GM23338 (cell line): Measurements from ENCODE around the gene ANO7. TPM values are rescaled to one million over a fixed set of nuclear protein-coding genes. Genes with fewer than 3 reads are reported as not detected.

Experiments
- ATAC-seq: fragments of 200-7000 bp; cut with Tn5 transposase; 3 replicates; pipeline ENCODE4 v1.9.1; 2020
- DNase-seq: peaks from one replicate; pipeline ENCODE4 v3.0.0-alpha.2; 2015; ENCODE audit warnings: low spot score
- H2AFZ ChIP-seq: fragments of 200-600 bp; sonication (generic); 2 replicates; pipeline ENCODE4 v1.8.0; 2016; ENCODE audit warnings: antibody characterized with exemption, mild to moderate bottlenecking, moderate library complexity
- H3F3A ChIP-seq: fragments of 200-600 bp; sonication (generic); replicated peaks from 2 replicates; pipeline ENCODE4 v1.8.0; 2017; ENCODE audit warnings: antibody characterized with exemption, mixed run types, low read depth
- H3K27ac ChIP-seq: fragments of 200-600 bp; sonication (generic); 2 replicates; pipeline ENCODE4 v1.6.1; 2016; ENCODE audit warnings: low read depth
- H3K27me3 ChIP-seq: fragments of 200-600 bp; sonication (generic); 2 replicates; pipeline ENCODE4 v1.8.0; 2016; ENCODE audit warnings: mild to moderate bottlenecking, mixed run types, moderate library complexity; ENCODE audit not compliant: insufficient read depth
- H3K36me3 ChIP-seq: fragments of 200-600 bp; sonication (generic); 2 replicates; pipeline ENCODE4 v1.8.0; 2016; ENCODE audit warnings: mild to moderate bottlenecking; ENCODE audit not compliant: insufficient read depth
- H3K4me1 ChIP-seq: fragments of 200-600 bp; sonication (generic); 2 replicates; pipeline ENCODE4 v1.8.0; 2016; ENCODE audit warnings: mild to moderate bottlenecking, moderate library complexity; ENCODE audit not compliant: insufficient read depth
- H3K4me2 ChIP-seq: fragments of 200-600 bp; sonication (generic); 2 replicates; pipeline ENCODE4 v1.7.1; 2017; ENCODE audit warnings: mixed run types
- H3K4me3 ChIP-seq: fragments of 200-600 bp; sonication (generic); 2 replicates; pipeline ENCODE4 v1.6.1; 2016; ENCODE audit warnings: mixed run types
- H3K79me2 ChIP-seq: fragments of 200-600 bp; sonication (generic); replicated peaks from 2 replicates; pipeline ENCODE4 v1.8.0; 2017; ENCODE audit warnings: mild to moderate bottlenecking; ENCODE audit not compliant: insufficient read depth
- H3K9me2 ChIP-seq: fragments of 200-600 bp; sonication (generic); 2 replicates; pipeline ENCODE4 v1.8.0; 2017; ENCODE audit not compliant: insufficient read depth
- H4K20me1 ChIP-seq: fragments of 200-600 bp; sonication (generic); replicated peaks from 2 replicates; pipeline ENCODE4 v1.8.0; 2017; ENCODE audit warnings: mild to moderate bottlenecking; ENCODE audit not compliant: insufficient read depth
- H3K27ac Mint-ChIP-seq: 2 replicates; pipeline ENCODE4 v1.8.0; 2020; ENCODE audit warnings: inconsistent platforms, mild to moderate bottlenecking, moderate library complexity, mixed read lengths
- H3K27me3 Mint-ChIP-seq: 3 replicates; pipeline ENCODE4 v1.8.0; 2022; ENCODE audit warnings: low read depth, mild to moderate bottlenecking, moderate library complexity, mixed read lengths, inconsistent platforms; ENCODE audit not compliant: insufficient read depth, poor library complexity
- H3K36me3 Mint-ChIP-seq: 3 replicates; pipeline ENCODE4 v1.8.0; 2021; ENCODE audit warnings: low read depth, mild to moderate bottlenecking, inconsistent platforms, moderate library complexity, mixed read lengths
- H3K4me1 Mint-ChIP-seq: 3 replicates; pipeline ENCODE4 v1.8.0; 2020; ENCODE audit warnings: mild to moderate bottlenecking, inconsistent platforms, mixed read lengths
- H3K4me3 Mint-ChIP-seq: 3 replicates; pipeline ENCODE4 v1.8.0; 2021; ENCODE audit warnings: moderate library complexity, mild to moderate bottlenecking, inconsistent platforms, mixed read lengths
- H3K9me3 Mint-ChIP-seq: 3 replicates; pipeline ENCODE4 v1.8.0; 2020; ENCODE audit warnings: moderate library complexity, mild to moderate bottlenecking, inconsistent platforms, mixed read lengths
- EZH2 ChIP-seq: fragments of 200-600 bp; sonication (generic); IDR thresholded peaks from one replicate; pipeline ENCODE4 v1.8.0; 2017; ENCODE audit warnings: antibody characterized with exemption, mild to moderate bottlenecking, low read depth; ENCODE audit not compliant: unreplicated experiment
- EZH2phosphoT487 ChIP-seq: fragments of 200-600 bp; sonication (generic); IDR thresholded peaks from one replicate; pipeline ENCODE4 v1.8.1; 2018; ENCODE audit warnings: antibody characterized with exemption; ENCODE audit not compliant: unreplicated experiment
- JUNB ChIP-seq: IDR thresholded peaks from one replicate; pipeline ENCODE4 v1.6.1; 2016; ENCODE audit warnings: antibody characterized with exemption; ENCODE audit not compliant: unreplicated experiment
- NANOG ChIP-seq: IDR thresholded peaks from 2 replicates; pipeline ENCODE4 v1.6.1; 2016; ENCODE audit warnings: antibody characterized with exemption, borderline replicate concordance
- POLR2AphosphoS5 ChIP-seq: IDR thresholded peaks from 2 replicates; pipeline ENCODE4 v1.6.1; 2016; ENCODE audit warnings: antibody characterized with exemption, low read depth
- ZNF331 ChIP-seq: fragments of 250-450 bp; sonication (Bioruptor Pico); IDR thresholded peaks from 2 replicates; pipeline ENCODE4 v1.5.0; 2020; ENCODE audit warnings: low read depth, mild to moderate bottlenecking, moderate library complexity
- polyA plus RNA-seq: library from polyadenylated mRNA; unstranded; fragments of >200 nt; fragmentation: Nextera tagmentation; extraction: Ambion mirVana; gene quantifications from 2 replicates; pipeline ENCODE4 v1.2.1, GENCODE V29; 2016
- total RNA-seq: library from RNA; depleted of rRNA; stranded (reverse); fragments of >200 nt; shearing (Covaris generic); gene quantifications from 2 replicates; pipeline ENCODE4 v1.2.3, GENCODE V29; 2014
- TF ChIP-seq, protein P1 (sequence below): IDR thresholded peaks from one replicate; pipeline ENCODE4 v1.6.1; 2018; ENCODE audit warnings: antibody characterized with exemption; ENCODE audit not compliant: unreplicated experiment
- TF ChIP-seq, protein P2 (sequence below): IDR thresholded peaks from 2 replicates; pipeline ENCODE4 v1.6.1; 2016; ENCODE audit warnings: antibody characterized with exemption
- TF ChIP-seq, protein P3 (sequence below), 2 experiments: fragments of 200-600 bp in 1 of 2; sonication (generic) in 1 of 2; conservative IDR thresholded peaks; 2 replicates each; pipeline versions ENCODE4 v1.5.1 to v1.6.1; 2016 to 2017; ENCODE audit warnings: antibody characterized with exemption in 2 of 2, low read depth in 2 of 2, mild to moderate bottlenecking in 2 of 2, moderate library complexity in 1 of 2

The ANO7 gene
- total and polyA plus RNA-seq, 2 experiments from 2014 or later, result 3.6 to 5.1 TPM

- TF ChIP-seq, protein P1, sequence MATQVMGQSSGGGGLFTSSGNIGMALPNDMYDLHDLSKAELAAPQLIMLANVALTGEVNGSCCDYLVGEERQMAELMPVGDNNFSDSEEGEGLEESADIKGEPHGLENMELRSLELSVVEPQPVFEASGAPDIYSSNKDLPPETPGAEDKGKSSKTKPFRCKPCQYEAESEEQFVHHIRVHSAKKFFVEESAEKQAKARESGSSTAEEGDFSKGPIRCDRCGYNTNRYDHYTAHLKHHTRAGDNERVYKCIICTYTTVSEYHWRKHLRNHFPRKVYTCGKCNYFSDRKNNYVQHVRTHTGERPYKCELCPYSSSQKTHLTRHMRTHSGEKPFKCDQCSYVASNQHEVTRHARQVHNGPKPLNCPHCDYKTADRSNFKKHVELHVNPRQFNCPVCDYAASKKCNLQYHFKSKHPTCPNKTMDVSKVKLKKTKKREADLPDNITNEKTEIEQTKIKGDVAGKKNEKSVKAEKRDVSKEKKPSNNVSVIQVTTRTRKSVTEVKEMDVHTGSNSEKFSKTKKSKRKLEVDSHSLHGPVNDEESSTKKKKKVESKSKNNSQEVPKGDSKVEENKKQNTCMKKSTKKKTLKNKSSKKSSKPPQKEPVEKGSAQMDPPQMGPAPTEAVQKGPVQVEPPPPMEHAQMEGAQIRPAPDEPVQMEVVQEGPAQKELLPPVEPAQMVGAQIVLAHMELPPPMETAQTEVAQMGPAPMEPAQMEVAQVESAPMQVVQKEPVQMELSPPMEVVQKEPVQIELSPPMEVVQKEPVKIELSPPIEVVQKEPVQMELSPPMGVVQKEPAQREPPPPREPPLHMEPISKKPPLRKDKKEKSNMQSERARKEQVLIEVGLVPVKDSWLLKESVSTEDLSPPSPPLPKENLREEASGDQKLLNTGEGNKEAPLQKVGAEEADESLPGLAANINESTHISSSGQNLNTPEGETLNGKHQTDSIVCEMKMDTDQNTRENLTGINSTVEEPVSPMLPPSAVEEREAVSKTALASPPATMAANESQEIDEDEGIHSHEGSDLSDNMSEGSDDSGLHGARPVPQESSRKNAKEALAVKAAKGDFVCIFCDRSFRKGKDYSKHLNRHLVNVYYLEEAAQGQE, result no peak
- no peak for TF ChIP-seq POLR2AphosphoS5
- TF ChIP-seq, protein P2, sequence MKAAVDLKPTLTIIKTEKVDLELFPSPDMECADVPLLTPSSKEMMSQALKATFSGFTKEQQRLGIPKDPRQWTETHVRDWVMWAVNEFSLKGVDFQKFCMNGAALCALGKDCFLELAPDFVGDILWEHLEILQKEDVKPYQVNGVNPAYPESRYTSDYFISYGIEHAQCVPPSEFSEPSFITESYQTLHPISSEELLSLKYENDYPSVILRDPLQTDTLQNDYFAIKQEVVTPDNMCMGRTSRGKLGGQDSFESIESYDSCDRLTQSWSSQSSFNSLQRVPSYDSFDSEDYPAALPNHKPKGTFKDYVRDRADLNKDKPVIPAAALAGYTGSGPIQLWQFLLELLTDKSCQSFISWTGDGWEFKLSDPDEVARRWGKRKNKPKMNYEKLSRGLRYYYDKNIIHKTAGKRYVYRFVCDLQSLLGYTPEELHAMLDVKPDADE, result no peak
- TF ChIP-seq EZH2phosphoT487, result no peak
- no peak for TF ChIP-seq JUNB
- no peak for TF ChIP-seq EZH2
These were observed 14.2 kb downstream of the ANO7 start (continued) for GRCh38 chr2:241202681-241203080.

DNA sequence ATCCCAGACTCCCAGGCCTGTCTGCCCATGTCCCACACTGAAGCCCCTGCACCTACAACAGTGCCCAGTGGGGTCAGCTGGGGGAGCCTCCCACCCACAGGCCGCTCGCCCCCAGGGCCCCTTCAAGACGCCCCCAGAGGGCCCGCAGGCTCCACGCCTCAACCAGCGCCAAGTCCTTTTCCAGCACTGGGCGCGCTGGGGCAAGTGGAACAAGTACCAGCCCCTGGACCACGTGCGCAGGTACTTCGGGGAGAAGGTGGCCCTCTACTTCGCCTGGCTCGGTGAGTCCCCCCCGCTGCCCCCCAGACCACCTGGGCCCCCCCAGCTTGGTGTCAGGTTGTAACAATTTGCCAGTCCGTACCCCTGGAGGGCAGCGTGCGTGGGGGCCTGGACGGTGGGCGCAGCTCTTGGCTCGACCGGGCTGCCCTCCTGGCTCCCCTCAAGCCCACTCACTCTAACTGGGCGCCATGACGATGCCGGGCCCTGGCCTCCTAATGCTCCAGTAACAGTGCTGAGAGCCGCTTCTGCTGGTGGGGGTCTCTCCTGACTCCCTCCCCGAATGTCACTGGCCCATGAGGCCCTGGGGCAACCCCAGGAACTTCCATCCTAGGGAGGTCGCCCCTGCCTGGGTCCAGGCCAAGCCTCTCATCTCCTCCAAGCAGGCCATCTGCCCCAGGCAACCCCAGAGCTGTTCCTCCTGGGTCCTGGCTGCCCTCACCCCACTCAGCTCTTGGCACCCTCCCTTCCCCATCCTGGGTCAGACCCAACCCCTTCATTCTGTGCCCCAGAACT is 14.9 kb downstream of the ANO7 start:
- no peak overlapping the region for H3K4me2 ChIP-seq
- no peaks in the 10 kb centered on the region for H3K36me3 Mint-ChIP-seq
- H4K20me1 ChIP-seq, result no peaks in the 10 kb centered on the region
- no peak overlapping the region for H3K4me3 ChIP-seq
- no peaks in the 10 kb centered on the region for H3K4me1 ChIP-seq
- peaks cover 7% of the 10 kb centered on the region for H3K27me3 Mint-ChIP-seq
- no peaks in the 10 kb centered on the region for H3F3A ChIP-seq
- ATAC-seq (no peak), DNase-seq (no peak)
- no peaks in the 10 kb centered on the region for H3K36me3 ChIP-seq
- no peaks in the 10 kb centered on the region for H3K4me1 Mint-ChIP-seq
- H3K9me2 ChIP-seq, result no peaks in the 10 kb centered on the region
- no peaks in the 10 kb centered on the region for H3K79me2 ChIP-seq
- no peak overlapping the region for H3K4me3 Mint-ChIP-seq
- H3K27ac Mint-ChIP-seq, result peak overlapping the region; percentile 65; the same call in 1 of the 2 replicates
- no peaks in the 10 kb centered on the region for H3K9me3 Mint-ChIP-seq
- no peak overlapping the region for H3K27ac ChIP-seq
- H2AFZ ChIP-seq, result no peak overlapping the region
- H3K27me3 ChIP-seq, result no peaks in the 10 kb centered on the region
- TF ChIP-seq POLR2AphosphoS5, result no peak
- TF ChIP-seq, protein P3, sequence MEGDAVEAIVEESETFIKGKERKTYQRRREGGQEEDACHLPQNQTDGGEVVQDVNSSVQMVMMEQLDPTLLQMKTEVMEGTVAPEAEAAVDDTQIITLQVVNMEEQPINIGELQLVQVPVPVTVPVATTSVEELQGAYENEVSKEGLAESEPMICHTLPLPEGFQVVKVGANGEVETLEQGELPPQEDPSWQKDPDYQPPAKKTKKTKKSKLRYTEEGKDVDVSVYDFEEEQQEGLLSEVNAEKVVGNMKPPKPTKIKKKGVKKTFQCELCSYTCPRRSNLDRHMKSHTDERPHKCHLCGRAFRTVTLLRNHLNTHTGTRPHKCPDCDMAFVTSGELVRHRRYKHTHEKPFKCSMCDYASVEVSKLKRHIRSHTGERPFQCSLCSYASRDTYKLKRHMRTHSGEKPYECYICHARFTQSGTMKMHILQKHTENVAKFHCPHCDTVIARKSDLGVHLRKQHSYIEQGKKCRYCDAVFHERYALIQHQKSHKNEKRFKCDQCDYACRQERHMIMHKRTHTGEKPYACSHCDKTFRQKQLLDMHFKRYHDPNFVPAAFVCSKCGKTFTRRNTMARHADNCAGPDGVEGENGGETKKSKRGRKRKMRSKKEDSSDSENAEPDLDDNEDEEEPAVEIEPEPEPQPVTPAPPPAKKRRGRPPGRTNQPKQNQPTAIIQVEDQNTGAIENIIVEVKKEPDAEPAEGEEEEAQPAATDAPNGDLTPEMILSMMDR (conservative IDR thresholded peaks at IDR 0.05; ENCODE audit: low read depth in 2 of 2), result no peak
- TF ChIP-seq, protein P1, result no peak
- TF ChIP-seq NANOG, result no peak
- TF ChIP-seq ZNF331 (CRISPR knock-in tag), result no peak
- no peak for TF ChIP-seq EZH2
